ENCODE data around the gene SLC24A1.

SLC24A1 gene

DNA sequence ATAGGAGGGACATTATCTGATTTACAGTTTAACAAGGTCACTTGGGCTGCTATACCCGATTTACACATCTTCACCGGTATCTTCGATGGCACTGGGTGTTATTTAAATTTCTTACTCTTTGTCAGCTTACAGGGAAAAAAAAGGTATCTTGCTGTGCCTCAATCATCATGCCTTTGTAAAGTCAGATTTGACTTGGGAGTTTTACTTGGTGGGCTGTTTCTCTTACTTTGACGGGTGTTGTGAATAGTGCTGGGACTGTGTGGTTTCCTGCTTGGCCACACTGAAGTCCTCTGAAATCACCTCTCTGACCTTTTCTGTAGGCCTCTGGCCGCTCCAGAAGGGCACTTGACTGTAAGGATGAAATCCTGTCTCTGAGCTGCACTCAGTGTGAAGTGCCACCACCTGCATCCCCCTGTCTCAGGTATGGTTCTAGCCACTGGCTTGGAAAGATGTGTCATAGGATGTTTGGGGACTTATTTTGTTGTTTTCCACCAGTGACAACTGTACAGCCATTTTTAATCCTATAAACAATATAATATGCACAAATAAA, 3.1 kb upstream of the SLC24A1 start:
- no peak overlapping the region for H3K4me3 ChIP-seq (ENCODE audit: low read length)
- WGBS (ENCODE audit: insufficient coverage, insufficient read length) = no CpG with 5 or more reads among the region's 5 CpGs
- no peaks in the 10 kb centered on the region for H3K27me3 ChIP-seq (ENCODE audit: control insufficient read depth, insufficient read depth, low read length)
- H3K9me3 ChIP-seq (ENCODE audit: control insufficient read depth, insufficient read depth, low read length) = no peaks in the 10 kb centered on the region
- H3K4me1 ChIP-seq (ENCODE audit: control insufficient read depth, insufficient read depth, low read length) = no peaks in the 10 kb centered on the region
- DNase-seq (ENCODE audit: low read depth, low spot score) = no peak
- no peak overlapping the region for H3K27ac ChIP-seq (ENCODE audit: low read length)
- no peaks in the 10 kb centered on the region for H3K36me3 ChIP-seq (ENCODE audit: control insufficient read depth, insufficient read depth, low read length)

DNA sequence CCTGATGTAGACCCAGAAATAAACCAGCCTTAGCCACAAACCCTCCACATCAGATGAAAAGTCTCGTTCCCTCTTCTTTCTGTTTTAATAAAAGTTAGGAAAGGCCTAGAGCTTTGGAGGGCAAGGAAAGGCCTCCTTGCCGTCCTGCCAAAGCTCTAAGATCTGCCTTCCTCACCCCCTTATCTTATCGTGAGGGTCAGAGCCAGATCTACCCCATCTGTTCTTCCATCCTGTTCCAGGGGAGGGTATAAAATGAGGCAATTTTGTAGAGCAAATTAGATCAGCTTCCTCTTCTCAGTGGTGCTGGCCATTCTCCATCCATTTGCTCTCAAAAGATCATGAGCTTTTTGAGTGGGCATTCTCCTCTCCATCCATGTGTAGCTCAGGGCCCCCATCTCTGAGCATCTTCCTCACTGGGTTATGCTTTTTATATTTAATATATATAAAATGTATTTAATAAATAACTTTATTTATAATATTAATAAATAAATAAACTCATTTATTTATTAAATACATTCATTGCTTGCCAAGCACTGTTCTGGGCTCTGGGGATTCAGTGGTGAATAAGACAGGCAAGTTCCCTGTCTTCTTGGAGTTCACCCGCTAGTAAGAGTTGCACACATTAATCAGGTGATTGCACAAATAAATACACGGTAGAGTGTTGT, 2.0 kb upstream of the SLC24A1 start:
- Histone ChIP-seq H3K9me3 (ENCODE audit: control insufficient read depth, insufficient read depth, low read length) (no peaks in the 10 kb centered on the region), H3K4me1 (ENCODE audit: control insufficient read depth, insufficient read depth, low read length) (no peaks in the 10 kb centered on the region), H3K27ac (ENCODE audit: low read length) (no peak overlapping the region), H3K4me3 (ENCODE audit: low read length) (no peak overlapping the region), H3K27me3 (ENCODE audit: control insufficient read depth, insufficient read depth, low read length) (no peaks in the 10 kb centered on the region), H3K36me3 (ENCODE audit: control insufficient read depth, insufficient read depth, low read length) (no peaks in the 10 kb centered on the region)
- no peak for DNase-seq (ENCODE audit: low read depth, low spot score)
- WGBS (ENCODE audit: insufficient coverage, insufficient read length) = no CpG with 5 or more reads among the region's 5 CpGs

GRCh38 chr15:65620833-65621232, 905 bp upstream of the SLC24A1 start:
- Histone ChIP-seq H3K27me3 (ENCODE audit: control insufficient read depth, insufficient read depth, low read length) (no peaks in the 10 kb centered on the region), H3K9me3 (ENCODE audit: control insufficient read depth, insufficient read depth, low read length) (no peaks in the 10 kb centered on the region), H3K36me3 (ENCODE audit: control insufficient read depth, insufficient read depth, low read length) (no peaks in the 10 kb centered on the region), H3K27ac (ENCODE audit: low read length) (no peak overlapping the region), H3K4me1 (ENCODE audit: control insufficient read depth, insufficient read depth, low read length) (no peaks in the 10 kb centered on the region), H3K4me3 (ENCODE audit: low read length) (no peak overlapping the region)
- no CpG with 5 or more reads among the region's 2 CpGs for WGBS (ENCODE audit: insufficient coverage, insufficient read length)
- no peak for DNase-seq (ENCODE audit: low read depth, low spot score)

GRCh38 chr15:65623103-65623502, 1.4 kb downstream of the SLC24A1 start:
- Histone ChIP-seq H3K36me3 (ENCODE audit: control insufficient read depth, insufficient read depth, low read length) (no peaks in the 10 kb centered on the region), H3K27me3 (ENCODE audit: control insufficient read depth, insufficient read depth, low read length) (no peaks in the 10 kb centered on the region), H3K27ac (ENCODE audit: low read length) (no peak overlapping the region), H3K4me3 (ENCODE audit: low read length) (no peak overlapping the region), H3K9me3 (ENCODE audit: control insufficient read depth, insufficient read depth, low read length) (no peaks in the 10 kb centered on the region), H3K4me1 (ENCODE audit: control insufficient read depth, insufficient read depth, low read length) (no peaks in the 10 kb centered on the region)
- no peak for DNase-seq (ENCODE audit: low read depth, low spot score)

DNA sequence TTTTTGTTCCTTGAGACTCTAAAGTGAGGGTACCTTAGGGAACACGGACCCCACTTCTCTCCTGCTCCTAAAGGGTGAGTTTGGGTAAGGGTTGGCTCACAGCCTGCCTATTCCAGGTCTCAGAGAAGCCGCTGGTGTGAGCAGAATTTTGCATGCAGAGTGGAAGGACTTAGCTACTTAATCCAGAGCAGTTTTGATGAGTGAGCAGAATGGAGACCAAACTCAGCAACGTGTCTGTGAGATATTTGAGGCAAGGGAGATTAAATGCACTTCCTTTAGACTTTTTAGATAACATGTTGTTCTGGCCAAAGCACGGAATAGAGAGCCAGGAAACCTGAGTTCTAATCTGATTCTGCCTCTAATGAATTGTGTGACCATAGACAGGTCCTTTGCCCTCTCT, 5.1 kb downstream of the SLC24A1 start:
- Histone ChIP-seq H3K27ac (ENCODE audit: low read length) (no peak overlapping the region), H3K4me1 (ENCODE audit: control insufficient read depth, insufficient read depth, low read length) (no peaks in the 10 kb centered on the region), H3K36me3 (ENCODE audit: control insufficient read depth, insufficient read depth, low read length) (no peaks in the 10 kb centered on the region), H3K9me3 (ENCODE audit: control insufficient read depth, insufficient read depth, low read length) (no peaks in the 10 kb centered on the region), H3K27me3 (ENCODE audit: control insufficient read depth, insufficient read depth, low read length) (no peaks in the 10 kb centered on the region), H3K4me3 (ENCODE audit: low read length) (no peak overlapping the region)
- DNase-seq (ENCODE audit: low read depth, low spot score) = no peak
- WGBS (ENCODE audit: insufficient coverage, insufficient read length) = no CpG with 5 or more reads among the region's 4 CpGs

DNA sequence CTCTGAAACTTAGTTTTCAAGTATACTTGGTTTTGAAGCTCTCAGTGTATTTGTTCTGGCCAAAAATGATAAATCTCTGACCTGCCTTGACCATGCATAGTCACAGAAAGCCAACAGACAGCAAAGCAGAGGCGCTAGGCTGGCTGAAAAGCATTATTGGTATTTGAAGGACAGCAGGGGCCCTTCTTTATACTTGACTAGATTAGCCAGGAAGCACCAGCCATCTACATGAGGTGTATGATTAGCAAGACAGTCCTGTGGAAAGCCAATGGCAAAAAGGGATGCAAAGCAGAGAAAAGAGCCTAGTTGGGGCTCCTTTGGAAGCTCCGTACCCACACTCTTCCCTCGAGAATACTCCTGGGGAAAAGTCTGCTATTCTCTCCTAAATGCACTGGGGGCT, 7.8 kb downstream of the SLC24A1 start:
- no peaks in the 10 kb centered on the region for H3K27me3 ChIP-seq (ENCODE audit: control insufficient read depth, insufficient read depth, low read length)
- DNase-seq (ENCODE audit: low read depth, low spot score) = no peak
- no peak overlapping the region for H3K4me3 ChIP-seq (ENCODE audit: low read length)
- no peak overlapping the region for H3K27ac ChIP-seq (ENCODE audit: low read length)
- no peaks in the 10 kb centered on the region for H3K36me3 ChIP-seq (ENCODE audit: control insufficient read depth, insufficient read depth, low read length)
- no peaks in the 10 kb centered on the region for H3K4me1 ChIP-seq (ENCODE audit: control insufficient read depth, insufficient read depth, low read length)
- WGBS (ENCODE audit: insufficient coverage, insufficient read length) = no CpG with 5 or more reads among the region's 3 CpGs
- no peaks in the 10 kb centered on the region for H3K9me3 ChIP-seq (ENCODE audit: control insufficient read depth, insufficient read depth, low read length)

DNA sequence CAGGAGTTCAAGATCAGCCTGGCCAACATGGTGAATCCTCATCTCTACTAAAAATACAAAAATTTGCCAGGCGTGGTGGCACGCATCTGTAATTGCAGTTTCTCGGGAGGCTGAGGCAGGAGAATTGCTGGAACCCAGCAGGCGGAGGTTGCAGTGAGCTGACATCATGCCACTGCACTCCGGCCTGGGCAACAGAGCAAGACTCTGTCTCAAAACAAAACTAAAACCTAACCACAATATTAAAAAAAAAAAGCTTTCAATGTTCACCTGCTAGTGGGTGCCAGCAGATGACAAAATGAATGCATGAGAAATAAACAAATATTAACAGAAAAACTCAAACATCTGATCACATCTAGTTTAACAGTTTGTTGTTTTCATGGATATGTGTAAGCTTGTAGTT, 9.0 kb downstream of the SLC24A1 start:
- Histone ChIP-seq H3K36me3 (ENCODE audit: control insufficient read depth, insufficient read depth, low read length) (no peaks in the 10 kb centered on the region), H3K9me3 (ENCODE audit: control insufficient read depth, insufficient read depth, low read length) (no peaks in the 10 kb centered on the region), H3K4me1 (ENCODE audit: control insufficient read depth, insufficient read depth, low read length) (no peaks in the 10 kb centered on the region), H3K27me3 (ENCODE audit: control insufficient read depth, insufficient read depth, low read length) (no peaks in the 10 kb centered on the region), H3K4me3 (ENCODE audit: low read length) (no peak overlapping the region), H3K27ac (ENCODE audit: low read length) (no peak overlapping the region)
- DNase-seq (ENCODE audit: low read depth, low spot score) = no peak
- no CpG with 5 or more reads among the region's 5 CpGs for WGBS (ENCODE audit: insufficient coverage, insufficient read length)

GRCh38 chr15:65631503-65631902, 9.8 kb downstream of the SLC24A1 start:
- H3K4me3 ChIP-seq (ENCODE audit: low read length) = no peak overlapping the region
- H3K9me3 ChIP-seq (ENCODE audit: control insufficient read depth, insufficient read depth, low read length) = no peaks in the 10 kb centered on the region
- WGBS (ENCODE audit: insufficient coverage, insufficient read length) = no CpG with 5 or more reads among the region's 6 CpGs
- DNase-seq (ENCODE audit: low read depth, low spot score) = no peak
- no peak overlapping the region for H3K27ac ChIP-seq (ENCODE audit: low read length)
- H3K36me3 ChIP-seq (ENCODE audit: control insufficient read depth, insufficient read depth, low read length) = no peaks in the 10 kb centered on the region
- no peaks in the 10 kb centered on the region for H3K4me1 ChIP-seq (ENCODE audit: control insufficient read depth, insufficient read depth, low read length)
- no peaks in the 10 kb centered on the region for H3K27me3 ChIP-seq (ENCODE audit: control insufficient read depth, insufficient read depth, low read length)

- Histone ChIP-seq H3K9me3 (ENCODE audit: control insufficient read depth, insufficient read depth, low read length) (no peaks in the 10 kb centered on the region), H3K36me3 (ENCODE audit: control insufficient read depth, insufficient read depth, low read length) (no peaks in the 10 kb centered on the region), H3K4me1 (ENCODE audit: control insufficient read depth, insufficient read depth, low read length) (no peaks in the 10 kb centered on the region), H3K4me3 (ENCODE audit: low read length) (no peak overlapping the region), H3K27me3 (ENCODE audit: control insufficient read depth, insufficient read depth, low read length) (no peaks in the 10 kb centered on the region), H3K27ac (ENCODE audit: low read length) (no peak overlapping the region)
- DNase-seq (ENCODE audit: low read depth, low spot score) = no peak
- WGBS (ENCODE audit: insufficient coverage, insufficient read length) = no CpG with 5 or more reads among the region's 4 CpGs
Measured at GRCh38 chr15:65632780-65633375, 11.1 kb downstream of the SLC24A1 start.

DNA sequence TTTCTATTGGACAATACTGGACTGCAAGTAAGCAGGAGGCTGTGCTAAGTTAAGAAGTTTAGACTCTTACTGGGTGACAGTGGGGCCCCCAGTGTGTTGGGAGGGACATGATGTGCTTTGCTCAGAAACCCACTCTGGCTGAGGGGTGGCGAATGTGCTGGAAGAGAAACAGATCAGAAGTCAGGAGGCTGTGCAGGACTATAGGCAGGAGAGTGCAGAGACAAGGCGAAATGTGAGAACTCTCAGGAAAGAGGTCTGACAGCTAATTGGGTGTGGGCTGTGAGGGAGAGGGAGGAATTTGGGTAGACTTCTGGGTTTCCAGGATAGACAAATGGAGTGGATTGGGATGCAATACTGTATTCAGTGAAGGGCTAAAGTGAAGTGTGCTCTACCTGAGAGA, 12.0 kb downstream of the SLC24A1 start:
- Histone ChIP-seq H3K4me1 (ENCODE audit: control insufficient read depth, insufficient read depth, low read length) (no peaks in the 10 kb centered on the region), H3K27ac (ENCODE audit: low read length) (no peak overlapping the region), H3K27me3 (ENCODE audit: control insufficient read depth, insufficient read depth, low read length) (no peaks in the 10 kb centered on the region), H3K4me3 (ENCODE audit: low read length) (no peak overlapping the region), H3K36me3 (ENCODE audit: control insufficient read depth, insufficient read depth, low read length) (no peaks in the 10 kb centered on the region), H3K9me3 (ENCODE audit: control insufficient read depth, insufficient read depth, low read length) (no peaks in the 10 kb centered on the region)
- no peak for DNase-seq (ENCODE audit: low read depth, low spot score)
- WGBS (ENCODE audit: insufficient coverage, insufficient read length) = no CpG with 5 or more reads among the region's 2 CpGs

DNA sequence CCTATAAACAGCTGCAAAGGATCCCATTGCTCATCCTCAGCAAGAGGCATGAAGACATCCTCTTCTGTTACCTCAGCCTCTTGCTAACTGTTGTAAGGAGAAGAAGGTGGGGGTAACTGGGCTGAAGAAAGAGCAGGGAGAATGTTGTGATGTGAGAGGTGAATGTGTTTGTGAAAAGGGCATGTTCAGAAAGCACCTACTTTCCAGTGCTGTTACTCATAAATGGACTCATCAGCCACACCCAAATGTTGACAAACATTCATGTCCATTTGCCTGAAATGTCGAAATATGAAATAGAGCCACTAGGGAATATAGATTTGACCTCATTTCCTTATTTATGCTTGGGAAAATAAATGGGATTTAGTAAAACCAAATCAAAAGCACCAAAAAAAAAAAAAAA, 12.6 kb downstream of the SLC24A1 start:
- Histone ChIP-seq H3K27me3 (ENCODE audit: control insufficient read depth, insufficient read depth, low read length) (no peaks in the 10 kb centered on the region), H3K4me3 (ENCODE audit: low read length) (no peak overlapping the region), H3K4me1 (ENCODE audit: control insufficient read depth, insufficient read depth, low read length) (no peaks in the 10 kb centered on the region), H3K27ac (ENCODE audit: low read length) (no peak overlapping the region), H3K9me3 (ENCODE audit: control insufficient read depth, insufficient read depth, low read length) (no peaks in the 10 kb centered on the region), H3K36me3 (ENCODE audit: control insufficient read depth, insufficient read depth, low read length) (no peaks in the 10 kb centered on the region)
- no peak for DNase-seq (ENCODE audit: low read depth, low spot score)
- WGBS (ENCODE audit: insufficient coverage, insufficient read length) = no CpG with 5 or more reads among the region's 1 CpG

Measured in iPS DF 6.9 (cell line).